Keratinocyte (primary cell): ENCODE data around the gene RPS21. TPM values are rescaled to one million over a fixed set of nuclear protein-coding genes. Genes with fewer than 3 reads are reported as not detected.

Experiments used
- DNase-seq: peaks from one replicate; pipeline ENCODE4 v3.0.0-alpha.2; 2011; ENCODE audit warnings: low read depth, missing footprints, low spot score
- FAIRE-seq: peaks from 2 replicates; lab custom pipeline; 2011; peaks lifted over from hg19 to GRCh38; lab: Jason Lieb, UNC
- H2AFZ ChIP-seq: 2 replicates; pipeline ENCODE4 v1.6.0; 2012; ENCODE audit warnings: low read length, control low read depth, inconsistent platforms; ENCODE audit not compliant: control insufficient read depth
- H3K27ac ChIP-seq: 2 replicates; pipeline ENCODE4 v1.5.1; 2011; ENCODE audit warnings: low read length; ENCODE audit not compliant: control insufficient read depth, insufficient read depth
- H3K27me3 ChIP-seq: 3 replicates; pipeline ENCODE4 v1.6.0; 2011; ENCODE audit warnings: low read length; ENCODE audit not compliant: control insufficient read depth, insufficient read depth; ENCODE audit errors: extremely low read depth
- H3K36me3 ChIP-seq, 2 experiments: 2 replicates in 1 of 2; 3 replicates in 1 of 2; pipeline ENCODE4 v1.5.1; 2011; ENCODE audit warnings: low read length in 2 of 2, mild to moderate bottlenecking in 1 of 2; ENCODE audit not compliant: control insufficient read depth in 2 of 2, insufficient read depth in 2 of 2; ENCODE audit errors: extremely low read depth in 1 of 2
- H3K4me1 ChIP-seq: 3 replicates; pipeline ENCODE4 v1.5.1; 2011; ENCODE audit warnings: low read length; ENCODE audit not compliant: control insufficient read depth, insufficient read depth; ENCODE audit errors: extremely low read depth
- H3K4me2 ChIP-seq: 3 replicates; pipeline ENCODE4 v1.6.0; 2011; ENCODE audit warnings: low read depth, low read length; ENCODE audit not compliant: control insufficient read depth, insufficient read depth; ENCODE audit errors: extremely low read depth
- H3K4me3 ChIP-seq, 3 experiments: fragments of 200-600 bp in 1 of 3; sonication (generic) in 1 of 3; 2 replicates in 2 of 3; 3 replicates in 1 of 3; pipeline ENCODE4 v1.5.1; 2011 to 2016; ENCODE audit warnings: low read length in 3 of 3, mild to moderate bottlenecking in 3 of 3, control low read depth in 2 of 3, inconsistent platforms in 1 of 3, low read depth in 1 of 3, mixed read lengths in 1 of 3, mixed run types in 1 of 3, moderate library complexity in 1 of 3; ENCODE audit not compliant: control insufficient read depth in 2 of 3, insufficient read depth in 2 of 3; ENCODE audit errors: extremely low read depth in 1 of 3
- H3K79me2 ChIP-seq: 2 replicates; pipeline ENCODE4 v1.6.0; 2012; ENCODE audit warnings: low read length; ENCODE audit not compliant: control insufficient read depth, insufficient read depth
- H3K9ac ChIP-seq: 3 replicates; pipeline ENCODE4 v1.6.0; 2011; ENCODE audit warnings: low read length; ENCODE audit not compliant: control insufficient read depth, insufficient read depth; ENCODE audit errors: extremely low read depth
- H3K9me1 ChIP-seq: 3 replicates; pipeline ENCODE4 v1.6.0; 2011; ENCODE audit warnings: low read length; ENCODE audit not compliant: control insufficient read depth, insufficient read depth; ENCODE audit errors: extremely low read depth
- H3K9me3 ChIP-seq: 2 replicates; pipeline ENCODE4 v1.5.1; 2012; ENCODE audit warnings: low read depth, low read length; ENCODE audit not compliant: control insufficient read depth
- H4K20me1 ChIP-seq: 3 replicates; pipeline ENCODE4 v1.6.0; 2011; ENCODE audit warnings: low read length; ENCODE audit not compliant: control insufficient read depth, insufficient read depth; ENCODE audit errors: extremely low read depth
- CTCF ChIP-seq, 3 experiments: IDR thresholded peaks in 1 of 3; conservative IDR thresholded peaks in 1 of 3; optimal IDR thresholded peaks in 1 of 3; 2 replicates in 2 of 3; 3 replicates in 1 of 3; pipeline versions ENCODE3 to v1.5.1; 2011; ENCODE audit warnings: low read length in 3 of 3, mild to moderate bottlenecking in 3 of 3, moderate library complexity in 2 of 3, control low read depth in 1 of 3, inconsistent platforms in 1 of 3; ENCODE audit not compliant: insufficient read depth in 2 of 3; ENCODE audit errors: extremely low read depth in 1 of 3
- EZH2 ChIP-seq: IDR thresholded peaks from one replicate; pipeline ENCODE4 v1.6.1; 2012; ENCODE audit warnings: inconsistent platforms, mild to moderate bottlenecking, low read length, moderate library complexity
- dilution Hi-C: fragments of 300-500 bp; cut with MboI; formaldehyde crosslinking; loops from one replicate; pipeline ENCODE4 v1.7.0; 2020; ENCODE audit warnings: low sequenced_read_pairs; ENCODE audit not compliant: extremely low pct_ligation_motif_present
- polyA plus RNA-seq, 5 experiments: library from polyadenylated mRNA; depleted of rRNA in 3 of 5; stranded (reverse) in 3 of 5; stranded (forward) in 1 of 5; unstranded in 1 of 5; fragments of >200 nt; gene quantifications; 1 replicate in 1 of 5; 2 replicates in 3 of 5; 3 replicates in 1 of 5; pipeline versions ENCODE4 v1.2.1 to v1.2.3, GENCODE V29; 2011 to 2012; ENCODE audit warnings: missing spikeins in 2 of 5, low read depth in 1 of 5, low replicate concordance in 1 of 5

Gene RPS21
- polyA plus RNA-seq, 1 donor (not counting 4 experiments of a cell fraction or from before 2014, with no cell fraction given) = 3,874 TPM

GRCh38 chr20:62404761-62405107 lies 17.8 kb downstream of the RPS21 start:
- H3K79me2 ChIP-seq = peaks cover 7% of the 10 kb centered on the region
- H3K36me3 ChIP-seq = peaks cover 0 to 1% of the 10 kb centered on the region in 2 experiments
- H3K9me1 ChIP-seq = no peaks in the 10 kb centered on the region
- no peaks in the 10 kb centered on the region for H4K20me1 ChIP-seq
- no peak for TF ChIP-seq CTCF (optimal IDR thresholded peaks at IDR 0.05 in 1 of 3, IDR thresholded peaks at IDR 0.05 in 1 of 3, conservative IDR thresholded peaks at IDR 0.05 in 1 of 3; ENCODE audit: extremely low read depth in 1 of 3, insufficient read depth in 2 of 3, low read length in 3 of 3)
- TF ChIP-seq EZH2 = no peak
- H3K9ac ChIP-seq = no peak overlapping the region
- no peak overlapping the region for H3K4me2 ChIP-seq
- DNase-seq (no peak), FAIRE-seq (no peak)
- dilution Hi-C loops = no loop called here
- peaks cover 12% of the 10 kb centered on the region for H3K4me1 ChIP-seq
- no peaks in the 10 kb centered on the region for H3K9me3 ChIP-seq
- no peak overlapping the region for H3K4me3 ChIP-seq
- no peak overlapping the region for H3K27ac ChIP-seq
- no peaks in the 10 kb centered on the region for H3K27me3 ChIP-seq
- H2AFZ ChIP-seq = no peak overlapping the region

- no peak for FAIRE-seq
- DNase-seq = no peak
- Histone ChIP-seq H3K4me2 (no peak overlapping the region), H3K9me3 (no peaks in the 10 kb centered on the region), H3K79me2 (peaks cover 7% of the 10 kb centered on the region), H3K27ac (no peak overlapping the region), H3K9ac (no peak overlapping the region), H3K9me1 (no peaks in the 10 kb centered on the region), H3K36me3 (peaks cover 0 to 1% of the 10 kb centered on the region in 2 experiments), H3K4me3 (no peak overlapping the region), H3K27me3 (no peaks in the 10 kb centered on the region), H3K4me1 (peaks cover 12% of the 10 kb centered on the region), H2AFZ (no peak overlapping the region), H4K20me1 (no peaks in the 10 kb centered on the region)
- dilution Hi-C loops = no loop called here
- TF ChIP-seq EZH2 (no peak), CTCF (optimal IDR thresholded peaks at IDR 0.05 in 1 of 3, IDR thresholded peaks at IDR 0.05 in 1 of 3, conservative IDR thresholded peaks at IDR 0.05 in 1 of 3; ENCODE audit: extremely low read depth in 1 of 3, insufficient read depth in 2 of 3, low read length in 3 of 3) (peak in 2 of 3 experiments; percentile 9 to 52)
Observed at GRCh38 chr20:62405108-62405980, 18.4 kb downstream of the RPS21 start.
